ENCODE measurements around the gene CHM.

DNA sequence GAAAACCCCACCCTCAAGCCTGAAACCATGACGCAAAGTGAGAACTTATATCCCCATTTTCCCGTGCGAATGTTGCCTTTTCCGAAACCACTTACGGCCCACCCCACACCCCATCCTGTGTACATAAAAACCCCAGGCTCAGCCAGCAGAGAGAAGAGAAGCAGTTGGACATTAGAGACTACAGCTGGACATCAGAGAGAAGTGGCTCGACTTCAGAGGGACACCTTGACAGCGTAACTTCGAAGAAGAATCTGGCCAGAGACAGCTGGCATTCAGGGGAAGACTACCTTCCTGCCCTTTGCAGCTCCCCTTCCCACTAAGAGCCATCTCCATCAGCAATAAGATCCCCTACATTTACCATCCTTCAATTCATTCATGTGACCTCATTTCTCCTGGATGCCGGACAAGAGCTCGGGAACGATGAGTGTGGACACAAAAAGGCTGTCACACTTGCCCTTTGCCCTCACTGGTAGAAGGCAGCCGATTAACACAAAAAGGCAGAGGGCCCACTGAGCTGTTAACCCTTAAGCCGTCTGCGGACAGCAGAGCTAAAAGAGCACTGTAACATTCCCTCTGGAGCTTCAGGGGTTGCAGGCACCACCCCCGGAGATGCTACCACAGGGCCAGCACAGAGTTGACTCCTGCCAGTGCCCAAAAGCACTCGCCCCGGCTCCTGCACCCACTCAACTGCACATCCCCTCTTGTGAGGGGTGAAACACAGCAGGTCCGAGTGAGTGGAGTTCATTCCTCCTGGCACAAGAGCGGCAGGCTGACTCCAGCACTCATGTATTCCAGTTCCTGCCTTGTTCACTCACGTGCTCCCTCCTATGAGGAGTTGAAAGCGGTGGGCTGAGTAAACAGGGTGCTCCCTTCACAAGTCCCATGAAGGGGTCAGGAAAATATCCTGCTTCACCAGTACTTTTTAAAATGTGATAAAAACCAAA, 7.5 kb downstream of the CHM start:
- TF ChIP-seq EZH2 (IDR thresholded peaks at IDR 0.05; ENCODE audit: borderline replicate concordance, low read length): no peak
- TF ChIP-seq, protein P1, sequence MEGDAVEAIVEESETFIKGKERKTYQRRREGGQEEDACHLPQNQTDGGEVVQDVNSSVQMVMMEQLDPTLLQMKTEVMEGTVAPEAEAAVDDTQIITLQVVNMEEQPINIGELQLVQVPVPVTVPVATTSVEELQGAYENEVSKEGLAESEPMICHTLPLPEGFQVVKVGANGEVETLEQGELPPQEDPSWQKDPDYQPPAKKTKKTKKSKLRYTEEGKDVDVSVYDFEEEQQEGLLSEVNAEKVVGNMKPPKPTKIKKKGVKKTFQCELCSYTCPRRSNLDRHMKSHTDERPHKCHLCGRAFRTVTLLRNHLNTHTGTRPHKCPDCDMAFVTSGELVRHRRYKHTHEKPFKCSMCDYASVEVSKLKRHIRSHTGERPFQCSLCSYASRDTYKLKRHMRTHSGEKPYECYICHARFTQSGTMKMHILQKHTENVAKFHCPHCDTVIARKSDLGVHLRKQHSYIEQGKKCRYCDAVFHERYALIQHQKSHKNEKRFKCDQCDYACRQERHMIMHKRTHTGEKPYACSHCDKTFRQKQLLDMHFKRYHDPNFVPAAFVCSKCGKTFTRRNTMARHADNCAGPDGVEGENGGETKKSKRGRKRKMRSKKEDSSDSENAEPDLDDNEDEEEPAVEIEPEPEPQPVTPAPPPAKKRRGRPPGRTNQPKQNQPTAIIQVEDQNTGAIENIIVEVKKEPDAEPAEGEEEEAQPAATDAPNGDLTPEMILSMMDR (conservative IDR thresholded peaks at IDR 0.05 in 1 of 2, IDR thresholded peaks at IDR 0.05 in 1 of 2; ENCODE audit: extremely low read depth in 1 of 2, insufficient read depth in 1 of 2, low read depth in 1 of 2, low read length in 2 of 2): no peak
